GM18868 (cell line): ENCODE results near the gene AHNAK2.
"Not testable (repeated sequence)": the region's sequence is repeated elsewhere in the genome, so short reads cannot be mapped to it uniquely, and the experiment has no call there.

ENCODE experiments used
- ATAC-seq: cut with Tn5 transposase; IDR thresholded peaks from one replicate; pipeline ENCODE4 v1.9.1; 2021; ENCODE audit warnings: mild to moderate bottlenecking, moderate library complexity; ENCODE audit not compliant: unreplicated experiment

The AHNAK2 gene

DNA sequence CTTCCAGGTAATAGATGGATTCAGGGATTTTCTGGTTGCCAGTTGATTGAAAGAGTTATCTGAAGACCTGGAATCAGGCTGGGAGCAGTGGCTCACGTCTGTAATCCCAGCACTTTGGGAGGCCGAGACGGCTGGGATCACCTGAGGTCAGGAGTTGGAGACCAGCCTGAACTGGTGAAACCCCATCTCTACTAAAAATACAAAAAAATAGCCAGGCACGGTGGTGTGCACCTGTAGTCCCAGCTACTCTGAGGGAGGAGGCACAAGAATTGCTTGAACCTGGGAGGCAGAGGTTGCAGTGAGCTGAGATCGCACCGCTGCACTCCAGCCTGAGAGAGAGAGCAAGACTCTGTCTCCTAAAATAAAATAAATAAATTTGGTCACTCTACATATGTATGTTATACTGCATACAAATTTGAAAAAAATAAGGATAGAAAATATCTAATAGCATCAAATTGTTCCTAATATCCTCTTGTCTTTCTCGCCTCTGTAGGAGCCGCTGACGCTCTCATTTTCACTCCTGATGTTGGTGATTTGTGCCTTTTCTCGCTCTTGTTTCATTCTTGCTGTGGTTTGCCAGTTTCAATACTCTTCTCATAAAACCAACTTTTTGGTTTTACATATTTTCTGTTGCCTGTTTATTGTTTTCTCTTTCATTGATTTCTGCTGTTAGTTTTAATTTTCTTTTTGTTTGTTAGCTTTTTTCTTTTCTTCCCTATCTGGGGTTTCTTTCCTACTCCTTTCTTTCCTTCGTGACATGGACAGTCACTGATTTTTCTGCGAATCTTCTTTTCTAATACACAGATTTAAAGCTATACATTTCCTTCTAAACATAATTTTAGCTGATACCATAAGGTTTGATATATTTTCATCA is 77.3 kb downstream of the AHNAK2 start:
- no peak for ATAC-seq

DNA sequence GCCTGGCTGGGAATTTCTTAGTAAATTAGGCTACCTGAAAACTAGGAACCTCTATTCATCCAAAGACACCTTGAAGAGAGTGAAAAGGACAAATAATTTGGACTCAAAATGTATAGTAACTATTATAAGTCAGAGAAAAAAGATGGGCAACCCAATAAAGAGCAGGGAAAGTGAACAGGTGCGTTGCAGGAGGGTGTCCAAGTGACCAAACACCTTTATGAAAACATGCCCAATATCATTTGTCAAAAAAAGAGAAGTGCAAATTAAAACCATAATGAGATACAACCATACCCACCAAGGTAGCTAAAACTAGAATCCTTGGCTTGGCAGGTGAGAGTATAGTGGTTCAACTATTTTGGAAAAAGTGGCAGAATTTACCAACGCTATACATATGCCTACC is 78.4 kb downstream of the AHNAK2 start:
- no peak for ATAC-seq

DNA sequence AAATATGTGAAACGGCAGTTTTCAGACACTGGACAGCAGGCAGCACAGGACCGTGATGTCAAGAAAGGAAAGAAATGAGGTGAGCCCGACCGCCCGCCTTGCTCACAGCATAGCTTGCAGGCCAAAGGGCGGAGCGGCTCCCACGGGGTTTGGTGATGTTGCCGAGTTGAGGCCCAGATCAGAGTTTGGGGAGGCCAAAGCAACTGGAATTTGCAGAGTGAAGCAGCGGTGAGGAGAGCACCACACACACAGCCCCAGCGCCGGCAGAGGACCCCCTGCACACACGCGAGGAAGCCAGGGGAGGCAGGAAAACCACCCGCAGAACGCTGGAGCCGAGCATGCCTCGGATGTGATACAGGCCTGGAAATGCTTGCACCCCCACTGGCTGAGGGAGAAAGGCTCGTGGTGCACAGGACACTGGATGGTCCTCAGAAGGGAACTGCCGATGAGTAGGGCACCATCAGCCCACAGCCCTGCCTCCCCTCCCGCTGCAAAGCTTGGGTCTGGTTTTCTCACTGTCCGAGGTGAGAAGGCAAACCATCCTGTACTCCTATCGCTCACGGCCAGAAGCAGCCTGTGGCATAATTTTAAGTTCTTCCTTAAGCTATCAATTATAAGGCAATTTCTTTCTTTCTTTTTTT is 79.2 kb downstream of the AHNAK2 start:
- no peak for ATAC-seq

DNA sequence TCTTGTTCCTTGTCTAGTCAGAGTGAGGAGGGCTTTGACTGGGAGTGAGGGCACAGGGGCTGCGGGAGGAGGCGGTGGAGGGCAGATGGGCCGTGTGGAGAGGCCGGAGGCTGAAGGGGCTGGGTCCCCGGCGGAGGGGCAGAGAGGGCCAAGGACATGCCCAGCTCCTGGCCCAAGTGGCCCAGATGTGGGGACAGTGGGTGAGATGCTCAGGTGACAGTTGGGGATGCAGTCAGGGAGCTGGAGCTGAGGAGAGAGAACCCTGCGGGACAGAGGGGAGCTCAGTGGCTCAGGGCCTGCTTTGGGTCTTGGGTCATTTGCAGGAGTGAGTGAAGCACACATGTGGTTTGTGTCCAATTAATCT is 80.0 kb downstream of the AHNAK2 start:
- no peak for ATAC-seq

DNA sequence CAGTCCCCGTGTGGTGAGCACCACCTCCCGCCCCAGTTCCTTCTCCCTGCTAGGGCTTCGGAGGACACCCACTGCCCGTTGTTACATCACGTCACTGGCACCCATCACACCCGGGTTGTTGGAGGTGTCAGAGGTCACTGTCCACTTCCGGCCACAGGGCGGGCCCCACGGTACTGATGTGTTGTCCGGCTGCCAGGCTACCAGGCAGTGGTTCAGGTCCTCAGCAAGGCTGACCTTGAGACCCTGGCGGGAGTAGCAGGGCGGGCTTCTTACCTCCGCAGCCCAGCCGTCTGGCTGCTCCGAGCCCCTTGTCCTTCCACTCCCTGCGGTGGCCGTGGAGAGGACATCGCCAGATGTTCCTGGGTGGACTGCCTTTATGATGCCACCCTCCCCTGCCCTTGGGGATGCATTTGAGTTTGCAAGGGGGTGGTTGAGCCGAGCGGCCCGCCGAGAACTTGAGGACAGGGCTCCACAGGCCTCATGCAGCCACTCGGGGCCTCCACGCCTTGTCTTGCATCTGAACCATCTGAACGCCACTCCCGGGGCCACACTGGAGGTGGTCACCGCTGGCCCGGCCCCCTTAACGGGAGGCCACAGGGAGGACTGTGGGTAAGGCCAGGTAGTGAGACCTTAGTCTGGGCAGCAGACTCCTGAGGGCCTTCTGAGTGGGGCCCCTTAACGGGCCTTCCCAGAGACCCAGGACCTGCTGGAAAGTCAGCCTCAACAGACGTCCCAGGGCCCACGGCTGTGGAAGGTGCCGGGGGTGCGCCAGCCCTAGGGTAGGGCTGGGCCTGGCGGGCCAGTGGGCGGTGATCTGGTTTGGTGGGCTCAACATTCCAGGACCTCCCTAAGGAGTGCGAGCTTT is 80.6 kb downstream of the AHNAK2 start:
- ATAC-seq = no peak

DNA sequence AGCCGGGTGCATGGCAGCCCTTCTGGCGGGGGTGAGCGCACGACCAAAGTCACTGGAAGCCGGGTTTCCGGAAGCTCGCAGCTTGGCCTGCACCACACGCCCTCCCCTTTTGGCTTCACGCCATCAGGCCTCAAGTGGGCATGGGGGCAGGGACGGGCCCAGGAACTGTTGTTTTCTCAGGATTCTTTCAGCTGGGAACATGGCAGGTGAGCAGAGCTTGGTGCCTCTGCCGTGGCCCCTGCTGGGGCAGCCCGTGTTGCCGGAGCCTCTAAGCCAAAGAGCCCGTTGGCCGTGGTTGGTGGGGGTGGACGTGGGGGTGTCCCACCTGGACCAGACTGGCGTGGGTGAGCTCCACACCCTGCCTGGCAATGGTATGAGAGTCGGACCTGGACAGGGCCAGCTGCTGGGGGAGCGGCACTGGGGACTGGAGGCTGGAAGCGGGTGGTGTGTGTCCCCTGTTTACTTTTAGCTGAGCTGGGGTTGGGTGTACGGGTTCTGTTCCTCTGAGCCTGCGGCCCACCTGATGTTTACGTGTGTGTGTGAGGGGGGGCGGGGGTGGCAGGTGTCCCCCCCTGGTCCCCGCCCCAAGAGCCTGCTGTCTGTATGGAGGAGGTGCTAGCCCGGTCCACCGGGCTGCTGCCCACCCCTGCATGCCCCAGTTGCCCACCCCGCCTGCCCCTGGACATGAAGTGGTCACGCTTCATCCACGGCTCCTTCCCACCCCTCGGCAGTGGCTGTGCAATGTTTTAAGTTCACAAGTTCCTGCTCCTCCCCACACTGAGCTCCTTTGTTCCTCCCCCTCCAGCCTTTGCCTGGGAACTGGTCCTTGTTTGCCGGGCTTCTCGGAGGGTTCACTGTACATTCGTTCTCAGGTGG is 82.2 kb downstream of the AHNAK2 start:
- ATAC-seq = no peak

DNA sequence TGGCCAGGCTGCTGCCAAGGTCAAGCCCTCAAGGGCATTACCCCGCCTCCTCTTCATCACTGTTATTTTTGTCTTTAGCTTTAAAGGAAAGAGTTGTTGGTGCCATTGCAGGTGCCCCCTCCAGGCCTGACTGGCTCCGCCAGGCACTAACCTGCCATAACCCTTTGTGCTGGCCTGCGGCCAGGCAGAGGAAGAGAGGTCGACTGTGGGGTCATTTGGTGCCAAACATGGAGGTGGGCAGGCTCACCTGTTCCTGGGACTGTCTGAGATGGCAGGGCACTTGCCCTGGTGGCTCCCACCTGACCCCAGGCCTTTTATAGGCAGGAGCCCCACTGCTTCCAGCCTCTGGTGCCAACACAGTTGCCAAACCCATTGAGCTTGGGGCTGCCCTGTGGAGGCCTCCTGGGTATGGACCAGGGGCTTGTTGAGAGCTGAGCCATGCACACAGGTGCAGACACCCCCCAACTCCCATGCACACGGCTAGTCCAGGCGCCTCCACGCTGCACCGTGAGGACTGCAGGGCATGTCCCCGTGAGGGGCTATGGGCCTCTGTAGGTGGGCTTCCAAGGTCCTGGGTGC is 82.9 kb downstream of the AHNAK2 start:
- no peak for ATAC-seq

DNA sequence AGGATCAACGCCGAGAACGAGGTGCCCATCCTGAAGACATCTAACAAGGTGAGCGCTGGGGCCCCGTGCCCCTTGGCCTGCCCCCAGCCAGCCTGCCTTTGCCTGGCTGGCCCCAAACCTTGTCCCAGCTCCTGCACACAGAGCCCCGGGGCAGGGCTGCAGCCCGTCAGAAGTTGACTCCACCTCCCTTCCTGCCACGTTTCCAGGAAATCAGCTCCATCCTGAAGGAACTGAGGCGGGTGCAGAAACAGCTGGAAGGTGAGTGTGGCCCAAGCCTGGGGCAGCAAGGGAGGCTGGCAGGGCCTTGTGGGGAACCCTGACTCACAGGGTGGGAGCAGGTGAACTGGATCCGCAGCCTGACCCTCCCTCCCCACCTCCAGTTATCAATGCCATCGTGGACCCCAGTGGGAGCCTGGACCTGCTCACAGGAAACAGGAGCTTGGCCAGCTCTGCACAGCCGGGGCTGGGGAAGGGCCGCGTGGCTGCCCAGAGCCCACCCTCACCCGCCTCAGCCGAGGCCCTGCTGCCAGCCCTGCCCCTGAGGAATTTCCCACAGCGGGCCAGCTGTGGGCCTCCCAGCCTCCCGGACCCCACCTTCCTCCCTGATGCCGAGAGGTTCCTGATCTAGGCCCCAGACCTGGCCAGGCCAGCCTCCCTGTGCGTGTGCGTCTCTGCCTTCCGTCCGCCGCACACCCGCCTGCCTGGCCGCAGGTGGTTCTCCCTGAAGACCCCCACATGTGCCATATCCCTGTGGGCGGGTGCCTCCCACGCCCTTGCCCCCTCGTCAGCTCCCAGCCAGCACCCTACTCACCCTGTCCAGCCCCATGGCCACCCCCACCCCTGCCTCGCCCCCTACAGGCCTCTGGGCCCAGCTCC is 83.6 kb downstream of the AHNAK2 start:
- no peak for ATAC-seq

DNA sequence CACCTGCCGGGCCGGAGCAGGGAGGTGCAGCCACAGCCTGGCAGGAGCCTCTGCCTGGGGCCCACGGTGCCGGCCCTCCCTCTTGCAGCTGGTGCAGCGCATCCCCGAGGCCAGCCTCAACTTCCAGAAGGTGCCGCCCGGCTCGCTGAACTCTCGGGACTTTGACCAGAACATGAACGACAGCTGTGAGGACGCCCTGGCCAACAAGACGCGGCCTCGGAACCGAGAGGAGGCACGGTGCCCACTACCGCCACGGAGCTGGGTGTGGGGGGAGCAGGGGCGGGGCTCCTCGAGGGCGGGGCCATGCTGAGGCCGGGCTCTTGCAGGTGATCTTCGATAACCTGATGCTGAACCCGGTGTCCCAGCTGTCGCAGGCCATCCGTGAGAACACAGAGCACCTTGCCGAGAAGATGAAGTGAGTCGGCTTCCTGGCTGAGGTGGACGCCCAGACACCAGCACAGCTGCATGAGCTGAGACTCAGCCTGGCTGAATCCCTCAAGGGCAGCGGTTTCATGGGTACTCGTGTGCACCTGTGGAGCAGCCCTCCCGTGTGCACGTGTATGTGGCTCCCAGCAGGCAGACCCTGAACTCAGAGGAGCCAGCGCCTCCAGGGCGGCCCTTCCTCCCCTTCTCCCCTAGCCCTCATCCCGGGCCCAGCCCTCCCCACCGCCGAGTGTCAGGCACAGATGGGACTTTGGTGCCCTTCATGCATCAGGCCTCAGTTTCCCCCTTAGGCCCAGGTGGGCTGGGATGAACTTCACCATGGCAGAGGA is 84.6 kb downstream of the AHNAK2 start:
- ATAC-seq = no peak

DNA sequence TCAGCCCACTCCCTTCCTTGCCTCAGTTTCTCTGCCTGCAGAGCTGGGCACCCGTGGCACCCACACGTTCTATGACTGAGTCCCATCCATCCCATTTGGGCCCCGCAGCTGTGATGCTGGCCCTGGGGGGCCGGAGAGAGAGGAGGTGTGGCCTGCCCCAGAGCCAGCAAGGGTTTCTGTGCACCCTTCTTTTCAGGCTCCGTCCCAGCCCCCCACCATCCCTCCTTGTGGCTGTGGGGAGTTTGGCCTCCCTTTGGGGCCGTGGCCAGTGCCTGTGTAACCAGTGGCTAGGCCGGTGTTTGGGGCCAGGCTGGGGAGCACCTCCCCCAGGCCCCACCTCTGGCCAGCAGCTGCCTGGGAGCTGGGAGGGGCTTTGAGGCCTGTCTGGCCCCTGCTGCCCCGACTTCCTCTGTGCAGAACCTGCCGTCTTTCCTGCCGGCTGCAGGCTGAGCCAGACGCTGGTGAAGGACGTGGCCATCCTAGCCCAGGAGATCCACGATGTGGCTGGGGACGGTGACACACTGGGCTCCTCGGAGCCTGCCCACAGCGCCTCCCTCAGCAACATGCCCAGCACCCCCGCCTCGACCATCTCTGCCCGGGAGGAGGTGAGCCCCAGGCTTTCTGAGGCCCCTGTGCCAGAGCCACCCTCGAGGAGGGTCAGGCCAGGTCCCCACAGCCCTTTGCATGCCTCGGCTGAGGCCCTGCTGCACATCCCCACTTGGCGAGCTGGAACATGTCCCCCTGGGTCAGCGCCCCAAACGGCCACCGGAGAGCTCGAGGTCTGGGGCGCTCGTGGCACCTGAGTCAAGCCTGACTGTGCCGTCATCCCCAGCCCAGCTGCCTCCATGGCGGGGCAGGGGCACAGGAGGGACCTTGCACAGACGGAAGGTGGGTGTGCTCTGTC is 85.4 kb downstream of the AHNAK2 start:
- ATAC-seq = no peak

DNA sequence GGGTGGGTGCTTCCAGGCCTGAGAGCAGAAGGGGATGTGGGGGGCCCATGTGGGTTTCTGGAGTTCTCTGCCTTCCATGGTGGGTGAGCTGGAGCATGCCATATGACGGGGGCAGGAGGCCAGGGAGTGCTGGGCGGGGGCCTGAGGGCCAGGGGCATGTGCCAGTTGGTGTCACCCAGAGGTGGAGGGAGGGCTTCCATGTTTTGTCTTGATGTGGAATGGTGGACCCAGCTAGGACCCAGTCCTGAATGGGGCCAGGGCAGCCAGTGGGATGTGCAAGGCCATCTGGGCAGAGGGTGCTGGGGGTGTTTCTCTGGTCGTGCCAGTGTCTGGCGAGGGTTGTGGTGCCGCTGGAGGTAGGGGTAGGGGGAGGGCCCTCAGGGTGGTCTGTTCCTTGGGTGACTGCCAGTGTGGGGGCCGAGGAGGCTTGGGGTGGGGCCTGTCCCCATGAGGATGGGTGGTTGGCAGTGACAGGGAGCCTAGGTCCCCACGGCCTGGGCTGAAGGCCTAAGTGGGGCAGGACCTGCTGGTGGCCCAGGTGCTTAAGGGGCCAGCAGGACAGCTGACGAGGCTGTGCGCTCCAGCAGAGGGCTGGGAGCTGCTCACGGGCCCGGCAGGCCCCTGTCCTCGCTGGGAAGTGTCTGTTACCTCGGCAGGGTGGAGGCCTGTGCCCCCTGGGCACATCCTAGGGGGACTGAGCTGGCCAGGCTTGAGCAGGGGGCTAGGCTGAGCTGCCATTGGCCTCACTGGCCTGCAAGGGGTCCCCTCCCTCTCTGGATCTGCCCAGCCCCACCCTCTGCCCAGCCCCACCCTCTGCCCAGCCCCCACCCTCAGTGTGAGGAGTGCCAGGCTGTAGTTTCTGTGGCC is 86.3 kb downstream of the AHNAK2 start:
- no peak for ATAC-seq

DNA sequence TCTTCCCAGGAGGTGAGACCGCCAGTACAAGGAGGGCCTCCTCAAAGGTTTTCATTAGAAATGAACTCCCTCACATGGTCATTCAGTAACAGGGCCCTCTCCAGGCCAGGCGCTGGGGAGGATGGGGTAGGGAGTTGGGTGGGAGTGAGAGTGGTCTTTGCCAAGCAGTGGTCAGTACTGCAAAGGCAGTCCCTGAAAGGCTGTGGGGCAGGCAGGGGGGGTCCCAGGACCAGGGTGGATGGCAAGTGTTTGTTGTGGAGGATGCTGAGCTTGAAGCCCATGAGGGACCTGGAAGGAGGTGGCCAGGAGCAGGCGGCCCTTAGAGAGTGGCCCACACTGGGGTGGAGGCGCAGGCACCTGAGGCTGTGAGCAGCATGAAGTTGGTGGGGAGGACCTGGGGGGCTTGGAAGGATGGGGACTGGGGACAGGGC is 87.0 kb downstream of the AHNAK2 start:
- no peak for ATAC-seq

DNA sequence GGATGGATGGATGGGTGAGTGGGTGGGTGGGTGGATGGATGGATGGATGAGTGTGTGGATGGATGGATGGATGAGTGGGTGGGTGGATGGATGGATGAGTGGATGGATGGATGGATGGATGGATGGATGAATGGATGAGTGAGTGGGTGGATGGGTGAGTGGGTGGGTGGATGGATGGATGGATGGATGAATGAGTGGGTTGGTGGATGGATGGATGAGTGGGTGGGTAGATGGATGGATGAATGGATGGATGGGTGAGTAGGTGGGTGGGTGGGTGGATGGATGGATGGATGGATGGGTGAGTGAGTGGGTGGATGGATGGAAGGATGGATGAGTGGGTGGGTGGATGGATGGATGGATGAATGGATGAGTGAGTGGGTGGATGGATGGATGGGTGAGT is 87.9 kb downstream of the AHNAK2 start:
- ATAC-seq = not testable (repeated sequence)

DNA sequence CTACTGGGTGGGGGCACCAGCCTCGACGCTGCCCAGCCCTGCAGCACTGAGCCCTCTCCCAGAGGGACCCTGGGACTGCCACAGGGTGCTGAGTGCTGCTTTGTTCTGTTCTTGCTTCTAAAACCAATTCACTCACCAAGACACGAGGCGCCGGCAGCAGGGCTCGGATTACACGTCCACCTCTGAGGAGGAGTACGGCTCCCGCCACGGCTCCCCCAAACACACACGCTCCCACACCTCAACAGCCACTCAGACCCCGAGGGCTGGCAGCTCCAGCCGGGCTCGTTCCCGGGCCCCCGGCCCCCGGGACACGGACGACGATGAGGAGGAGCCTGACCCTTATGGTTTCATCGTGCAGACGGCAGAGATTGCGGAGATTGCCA is 88.8 kb downstream of the AHNAK2 start:
- no peak for ATAC-seq

DNA sequence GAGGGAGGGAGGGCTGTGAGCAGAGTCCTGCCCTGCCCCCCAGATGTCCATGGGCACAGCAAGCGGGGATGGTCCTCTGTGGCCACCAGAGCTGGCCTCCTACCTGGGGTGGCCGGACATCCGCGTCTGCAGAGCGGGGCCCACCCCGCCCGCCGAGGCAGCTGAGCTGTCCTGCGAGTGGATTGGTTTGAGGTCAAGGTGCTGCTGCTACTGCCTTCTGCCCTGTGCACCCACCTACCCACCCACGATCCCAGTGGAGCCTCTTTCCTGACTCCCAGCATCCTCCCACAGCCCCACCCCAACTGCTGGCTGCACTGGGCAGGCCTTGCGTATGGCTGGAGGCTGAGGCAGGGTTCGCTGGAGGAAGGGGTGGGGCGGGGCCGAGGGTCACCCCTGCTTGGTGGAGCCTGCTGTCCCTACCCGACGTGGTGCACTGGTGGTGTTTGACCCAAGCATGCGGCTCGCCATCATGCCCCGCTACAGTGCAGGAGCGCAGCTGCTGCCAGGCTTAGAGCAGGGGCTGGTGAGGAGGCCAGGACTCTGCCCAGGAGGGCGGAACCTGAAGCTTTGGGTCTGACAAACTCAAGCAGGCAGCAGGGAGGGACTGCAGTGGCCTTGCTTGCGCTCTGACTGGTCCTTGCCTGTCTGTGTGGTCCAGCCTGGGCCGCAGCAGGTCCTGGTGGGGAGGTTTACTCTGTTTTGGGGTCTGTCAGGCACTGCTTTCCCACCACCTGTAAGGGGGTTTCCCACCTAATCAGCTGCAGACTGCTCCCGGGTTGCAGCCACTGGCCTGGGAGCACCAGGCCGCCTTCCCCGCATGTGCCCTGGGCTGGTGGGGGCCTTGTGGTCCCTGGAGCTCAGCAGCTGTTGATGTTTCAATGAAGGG is 89.4 kb downstream of the AHNAK2 start:
- ATAC-seq = no peak
